Activated CD8-positive, alpha-beta memory T cell treated with anti-CD3 and anti-CD28 coated beads for 48 hours (primary cell): ENCODE results near the gene GTF2I.
A peak's percentile ranks its signal among the peaks of the same experiment; 100 is the strongest.
"Not testable (repeated sequence)": the region's sequence is repeated elsewhere in the genome, so short reads cannot be mapped to it uniquely, and the experiment has no call there.

ENCODE experiments used
- DNase-seq, 3 experiments: peaks; one replicate each; pipeline ENCODE4 v3.0.0-alpha.2; 2020; ENCODE audit warnings: low read depth in 2 of 3, low spot score in 2 of 3

The GTF2I gene

GRCh38 chr7:74773760-74774750, 116.5 kb downstream of the GTF2I start, which contains the start of gene NCF1:
NCF1 (plus strand) TSS chr7:74774011; CDS start chr7:74774032, 21 bp downstream.
- DNase-seq, result not testable (repeated sequence)

GRCh38 chr7:74775111-74775510, 117.6 kb downstream of the GTF2I start:
- not testable (repeated sequence) for DNase-seq

- DNase-seq, result not testable (repeated sequence)
Measured at GRCh38 chr7:74779053-74779452, 121.5 kb downstream of the GTF2I start.

- not testable (repeated sequence) for DNase-seq
Measured at GRCh38 chr7:74781746-74782145, 124.2 kb downstream of the GTF2I start.

GRCh38 chr7:74783595-74783994, 126.1 kb downstream of the GTF2I start:
- DNase-seq, result not testable (repeated sequence)

- peak; percentile 90 to 93 (median 92) for DNase-seq
Measured at GRCh38 chr7:74788369-74789150, 131.0 kb downstream of the GTF2I start.

- not testable (repeated sequence) for DNase-seq
Measured at GRCh38 chr7:74789200-74789736, 131.8 kb downstream of the GTF2I start.

- not testable (repeated sequence) for DNase-seq
Measured at GRCh38 chr7:74797848-74798622, 140.5 kb downstream of the GTF2I start.

GRCh38 chr7:74798644-74799043, 141.1 kb downstream of the GTF2I start:
- DNase-seq, result not testable (repeated sequence)
